ENCODE results near the gene KANSL1L. TPM values are rescaled to one million over a fixed set of nuclear protein-coding genes. Genes with fewer than 3 reads are reported as not detected.

KANSL1L gene
- total RNA-seq, 2 donors from 2014 or later: 3.4 to 5.6 TPM

DNA sequence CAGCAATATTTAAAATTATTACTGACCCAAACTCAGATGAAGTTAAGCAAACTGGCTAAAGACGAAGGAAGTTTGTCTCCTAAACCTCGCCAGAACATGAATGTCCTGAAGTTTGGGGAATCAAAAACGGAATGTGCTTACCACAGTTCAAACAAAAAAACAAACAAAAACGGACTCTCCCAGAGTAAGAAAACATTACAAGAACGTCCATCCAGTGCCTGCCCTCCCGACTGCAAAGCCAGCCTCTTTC lies 1.1 kb downstream of the KANSL1L start:
- no peaks in the 10 kb centered on the region for H3K9me3 ChIP-seq (ENCODE audit: control insufficient read depth, low read length, poor library complexity, severe bottlenecking)
- Mint-ChIP-seq H3K27me3 (no peaks in the 10 kb centered on the region), H3K4me1 (peaks cover 18% of the 10 kb centered on the region), H3K27ac (peak overlapping the region; percentile 96), H3K4me3 (peak overlapping the region; percentile 97), H3K36me3 (ENCODE audit: low read depth) (no peaks in the 10 kb centered on the region)
- DNase-seq (no peak), ATAC-seq (no peak)

DNA sequence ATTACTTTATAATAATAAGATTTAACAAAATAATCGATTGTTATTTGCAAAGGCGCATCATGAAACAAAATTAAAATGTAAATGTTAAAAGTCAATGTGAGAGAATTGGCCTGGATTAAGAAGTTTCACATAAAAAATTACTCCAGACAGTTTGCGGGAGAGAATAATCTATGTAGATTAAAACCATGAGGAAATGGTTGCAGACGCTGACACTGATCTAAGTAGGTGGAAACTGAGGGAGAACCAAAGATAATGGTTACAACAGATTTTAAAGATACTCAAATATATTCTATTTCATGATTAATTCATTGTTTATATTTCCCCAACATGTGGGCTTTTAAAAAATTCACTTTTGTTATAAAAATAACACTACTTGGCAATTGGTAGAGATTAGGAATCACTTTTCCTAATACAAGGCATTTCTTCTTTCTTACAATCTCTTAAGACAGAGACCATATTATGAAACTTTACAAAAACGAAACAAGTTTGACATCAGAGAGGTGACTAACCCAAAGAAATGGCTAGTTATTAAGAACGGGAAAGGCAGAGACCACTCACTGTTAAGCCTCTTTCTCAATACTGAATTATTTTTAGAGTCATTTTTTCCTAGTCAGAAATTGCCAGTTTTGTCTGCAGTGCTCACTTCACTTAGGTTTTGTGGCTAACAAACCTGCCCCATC lies 1.6 kb downstream of the KANSL1L start:
- H3K27ac Mint-ChIP-seq: peak overlapping the region; percentile 96
- peaks cover 18% of the 10 kb centered on the region for H3K4me1 Mint-ChIP-seq
- ATAC-seq (no peak), DNase-seq (no peak)
- H3K27me3 Mint-ChIP-seq: no peaks in the 10 kb centered on the region
- H3K4me3 Mint-ChIP-seq: peak overlapping the region; percentile 97
- H3K9me3 ChIP-seq (ENCODE audit: control insufficient read depth, low read length, poor library complexity, severe bottlenecking): no peaks in the 10 kb centered on the region
- no peaks in the 10 kb centered on the region for H3K36me3 Mint-ChIP-seq (ENCODE audit: low read depth)

DNA sequence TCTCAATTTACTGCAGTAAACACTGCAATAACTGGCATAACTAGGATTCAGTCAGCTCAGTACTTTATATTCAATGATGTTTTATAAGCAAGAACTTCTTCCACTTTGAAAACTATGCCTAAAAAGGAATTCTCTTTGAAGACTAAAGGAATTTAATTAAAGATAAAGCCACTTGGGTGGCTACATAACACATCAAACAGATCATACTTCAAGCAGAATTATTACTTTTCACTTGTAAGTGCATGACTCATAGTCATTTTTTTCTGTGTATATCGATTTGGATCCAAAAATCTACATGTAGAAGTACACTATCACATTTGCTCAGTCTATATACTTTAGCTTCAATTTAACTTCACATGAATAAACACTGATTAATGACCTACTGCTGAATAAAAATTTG lies 4.0 kb downstream of the KANSL1L start:
- no peak for DNase-seq
- H3K27me3 Mint-ChIP-seq: no peaks in the 10 kb centered on the region
- ATAC-seq: no peak
- H3K4me1 Mint-ChIP-seq: peaks cover 26% of the 10 kb centered on the region
- no peaks in the 10 kb centered on the region for H3K9me3 ChIP-seq (ENCODE audit: control insufficient read depth, low read length, poor library complexity, severe bottlenecking)
- peaks cover 7% of the 10 kb centered on the region for H3K36me3 Mint-ChIP-seq (ENCODE audit: low read depth)
- no peak overlapping the region for H3K27ac Mint-ChIP-seq
- no peak overlapping the region for H3K4me3 Mint-ChIP-seq

DNA sequence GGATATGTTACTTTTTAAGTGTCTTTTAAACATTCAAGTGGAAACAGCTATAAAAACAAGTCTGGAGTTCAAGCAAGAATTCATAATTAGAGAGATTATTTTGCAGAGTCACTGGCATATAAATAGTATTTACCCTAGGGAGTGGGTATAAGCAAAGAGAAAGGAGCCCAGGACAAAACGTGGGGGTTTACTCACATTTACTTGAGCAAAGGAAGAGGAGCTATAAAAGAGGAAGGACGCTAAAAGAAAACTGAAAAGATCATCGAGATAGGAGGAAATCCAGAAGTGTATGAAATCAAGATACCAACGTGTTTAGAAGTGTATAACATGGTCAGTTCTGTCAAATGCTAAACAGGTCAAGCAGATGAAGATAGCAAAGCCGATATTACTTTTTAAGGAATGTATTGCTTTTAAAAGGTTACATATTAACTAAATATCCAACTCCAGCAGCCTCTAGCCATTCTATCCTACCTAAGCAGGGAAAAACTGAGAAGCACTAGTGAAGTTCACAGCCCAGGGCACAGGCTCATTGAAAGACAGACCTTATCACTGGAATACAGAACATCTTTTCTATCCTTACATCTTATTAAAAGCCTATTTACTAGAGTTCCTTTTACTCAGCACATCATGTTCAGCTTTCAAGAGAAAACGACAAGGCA lies 8.6 kb downstream of the KANSL1L start:
- Mint-ChIP-seq H3K36me3 (ENCODE audit: low read depth) (peaks cover 7% of the 10 kb centered on the region), H3K4me3 (no peak overlapping the region), H3K4me1 (peaks cover 12% of the 10 kb centered on the region), H3K27ac (no peak overlapping the region), H3K27me3 (no peaks in the 10 kb centered on the region)
- no peaks in the 10 kb centered on the region for H3K9me3 ChIP-seq (ENCODE audit: control insufficient read depth, low read length, poor library complexity, severe bottlenecking)
- no peak for DNase-seq
- ATAC-seq: no peak

DNA sequence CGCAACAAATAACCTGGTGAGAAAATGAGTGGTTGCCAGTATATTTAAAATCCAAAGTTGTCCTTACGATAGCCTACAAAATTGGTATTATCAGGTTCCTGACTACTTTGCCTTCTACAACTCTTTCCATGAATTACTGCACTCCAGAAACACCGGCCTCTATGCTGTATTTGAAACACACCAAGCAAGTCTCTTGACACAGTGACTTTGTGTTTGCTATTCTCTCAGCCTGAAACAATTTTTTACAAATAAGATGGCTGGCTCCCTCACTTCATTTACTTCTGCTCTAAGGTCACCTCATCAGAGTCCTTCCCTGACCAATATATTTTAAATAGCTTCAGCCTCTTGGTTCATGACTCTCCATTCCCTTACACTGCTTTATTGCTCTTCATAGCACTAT lies 12.2 kb downstream of the KANSL1L start:
- H3K9me3 ChIP-seq (ENCODE audit: control insufficient read depth, low read length, poor library complexity, severe bottlenecking): no peaks in the 10 kb centered on the region
- Mint-ChIP-seq H3K4me3 (no peak overlapping the region), H3K27me3 (no peaks in the 10 kb centered on the region)

DNA sequence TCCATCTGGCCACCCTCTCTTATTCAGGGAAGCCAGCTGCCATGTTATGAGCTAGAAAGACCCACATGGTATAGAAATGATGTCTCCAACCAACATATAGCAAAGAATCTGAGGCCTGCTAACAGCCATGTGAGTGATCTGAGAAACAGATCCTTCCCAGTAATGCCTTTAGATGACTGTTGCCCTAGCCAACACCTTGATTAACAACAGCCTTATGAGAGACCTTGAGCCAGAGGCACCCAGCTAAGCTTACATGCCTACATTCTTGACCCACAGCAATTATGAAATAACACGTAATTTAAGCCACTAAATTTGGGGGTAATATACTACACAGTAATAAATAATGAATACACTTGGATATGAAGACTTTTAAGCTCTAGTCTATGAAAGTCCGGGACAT lies 13.0 kb downstream of the KANSL1L start:
- Mint-ChIP-seq H3K36me3 (ENCODE audit: low read depth) (peaks cover 9% of the 10 kb centered on the region), H3K4me1 (peaks cover 10% of the 10 kb centered on the region), H3K4me3 (no peak overlapping the region), H3K27me3 (no peaks in the 10 kb centered on the region), H3K27ac (no peak overlapping the region)
- no peaks in the 10 kb centered on the region for H3K9me3 ChIP-seq (ENCODE audit: control insufficient read depth, low read length, poor library complexity, severe bottlenecking)
- DNase-seq: no peak
- no peak for ATAC-seq

More for the DNA sequence above, 12.2 kb downstream of the KANSL1L start:
- peaks cover 9% of the 10 kb centered on the region for H3K36me3 Mint-ChIP-seq (ENCODE audit: low read depth)
- H3K4me1 Mint-ChIP-seq: peaks cover 12% of the 10 kb centered on the region
- DNase-seq (no peak), ATAC-seq (no peak)
- H3K27ac Mint-ChIP-seq: no peak overlapping the region

DNA sequence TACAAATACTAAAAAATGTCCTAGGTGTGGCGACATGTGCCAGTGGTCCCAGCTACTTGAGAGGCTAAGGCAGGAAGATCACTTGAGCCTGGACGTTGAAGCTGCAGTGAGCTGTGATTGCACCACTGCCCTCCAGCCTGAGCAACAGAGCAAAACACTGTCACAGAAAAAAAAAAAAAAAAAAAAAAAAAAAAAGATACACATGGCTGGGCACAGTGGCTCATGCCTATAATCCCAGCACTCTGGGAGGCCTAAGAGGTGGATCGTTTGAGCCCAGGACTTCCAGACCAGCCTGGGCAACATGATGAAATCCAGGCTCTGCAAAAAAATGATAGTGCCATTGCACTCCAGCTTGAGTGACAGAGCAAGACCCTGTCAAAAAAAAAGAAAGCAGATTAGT lies 13.7 kb downstream of the KANSL1L start:
- Mint-ChIP-seq H3K4me3 (no peak overlapping the region), H3K27me3 (no peaks in the 10 kb centered on the region), H3K4me1 (peaks cover 5% of the 10 kb centered on the region), H3K36me3 (ENCODE audit: low read depth) (peaks cover 4% of the 10 kb centered on the region), H3K27ac (no peak overlapping the region)
- no peaks in the 10 kb centered on the region for H3K9me3 ChIP-seq (ENCODE audit: control insufficient read depth, low read length, poor library complexity, severe bottlenecking)
- no peak for ATAC-seq
- no peak for DNase-seq

DNA sequence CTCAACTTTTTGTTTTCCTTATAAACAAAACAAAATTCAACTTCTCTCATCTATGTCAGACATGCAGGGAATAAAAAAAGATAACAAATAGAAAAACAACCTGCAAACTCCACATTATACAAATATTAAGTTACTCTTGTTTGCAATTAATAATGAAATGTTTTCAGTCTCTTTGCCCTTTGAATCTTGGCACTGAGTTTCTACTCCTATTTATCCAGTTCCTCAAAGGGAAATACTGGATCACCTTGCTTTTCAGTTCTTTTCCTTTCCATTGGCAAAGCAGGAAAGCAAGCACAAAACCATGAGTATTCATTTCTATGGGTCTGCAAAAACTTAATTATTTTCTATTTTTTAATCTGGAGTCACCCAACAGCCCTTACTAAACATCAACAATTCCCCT lies 23.6 kb downstream of the KANSL1L start:
- no peak overlapping the region for H3K4me3 Mint-ChIP-seq
- DNase-seq (no peak), ATAC-seq (no peak)
- H3K27ac Mint-ChIP-seq: no peak overlapping the region
- peaks cover 4% of the 10 kb centered on the region for H3K36me3 Mint-ChIP-seq (ENCODE audit: low read depth)
- no peaks in the 10 kb centered on the region for H3K4me1 Mint-ChIP-seq
- H3K27me3 Mint-ChIP-seq: no peaks in the 10 kb centered on the region
- no peaks in the 10 kb centered on the region for H3K9me3 ChIP-seq (ENCODE audit: control insufficient read depth, low read length, poor library complexity, severe bottlenecking)

DNA sequence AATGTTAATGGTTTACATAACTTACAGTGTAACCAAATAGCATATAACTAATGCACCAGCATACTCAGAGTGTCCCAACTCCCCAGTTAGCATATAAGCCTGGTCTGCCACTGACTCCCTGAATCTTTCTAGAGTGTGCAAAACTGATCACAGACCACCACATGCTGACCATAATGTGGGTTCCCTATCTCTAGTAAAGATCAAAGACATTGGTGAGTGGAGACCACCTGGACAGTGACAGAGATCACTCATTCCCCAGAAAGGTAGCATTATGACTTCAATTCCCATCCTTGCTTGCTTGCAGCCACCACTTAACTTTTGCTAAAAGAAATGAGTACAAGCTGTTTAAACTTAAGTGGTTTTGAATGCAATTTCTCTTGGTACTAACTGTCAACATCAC lies 39.0 kb downstream of the KANSL1L start:
- Mint-ChIP-seq H3K4me1 (peaks cover 9% of the 10 kb centered on the region), H3K36me3 (ENCODE audit: low read depth) (peaks cover 2% of the 10 kb centered on the region), H3K27ac (no peak overlapping the region), H3K4me3 (no peak overlapping the region), H3K27me3 (no peaks in the 10 kb centered on the region)
- peaks cover 2% of the 10 kb centered on the region for H3K9me3 ChIP-seq (ENCODE audit: control insufficient read depth, low read length, poor library complexity, severe bottlenecking)
- no peak for DNase-seq
- no peak for ATAC-seq

DNA sequence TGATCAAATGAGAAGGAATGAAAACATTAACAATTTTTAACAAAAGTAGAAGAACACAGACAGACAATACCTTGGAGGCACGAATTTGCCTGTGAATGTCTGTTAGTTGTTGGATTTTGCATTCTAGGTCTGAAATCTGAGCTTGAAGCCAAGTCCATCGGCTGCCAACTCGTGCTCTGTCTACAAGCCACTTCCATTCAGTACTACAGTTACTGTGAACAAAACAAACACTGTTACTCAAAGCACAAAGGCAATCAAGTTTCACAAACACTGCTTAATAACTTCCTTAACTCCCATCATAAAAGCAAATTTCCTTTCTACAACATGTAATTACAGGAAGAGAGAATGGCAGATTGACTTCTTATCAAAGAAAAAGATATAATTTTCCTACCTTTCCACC lies 42.2 kb downstream of the KANSL1L start:
- H3K4me3 Mint-ChIP-seq: no peak overlapping the region
- H3K36me3 Mint-ChIP-seq (ENCODE audit: low read depth): peaks cover 4% of the 10 kb centered on the region
- no peak overlapping the region for H3K27ac Mint-ChIP-seq
- ATAC-seq (no peak), DNase-seq (no peak)
- H3K9me3 ChIP-seq (ENCODE audit: control insufficient read depth, low read length, poor library complexity, severe bottlenecking): peaks cover 2% of the 10 kb centered on the region
- no peaks in the 10 kb centered on the region for H3K27me3 Mint-ChIP-seq
- peaks cover 4% of the 10 kb centered on the region for H3K4me1 Mint-ChIP-seq

DNA sequence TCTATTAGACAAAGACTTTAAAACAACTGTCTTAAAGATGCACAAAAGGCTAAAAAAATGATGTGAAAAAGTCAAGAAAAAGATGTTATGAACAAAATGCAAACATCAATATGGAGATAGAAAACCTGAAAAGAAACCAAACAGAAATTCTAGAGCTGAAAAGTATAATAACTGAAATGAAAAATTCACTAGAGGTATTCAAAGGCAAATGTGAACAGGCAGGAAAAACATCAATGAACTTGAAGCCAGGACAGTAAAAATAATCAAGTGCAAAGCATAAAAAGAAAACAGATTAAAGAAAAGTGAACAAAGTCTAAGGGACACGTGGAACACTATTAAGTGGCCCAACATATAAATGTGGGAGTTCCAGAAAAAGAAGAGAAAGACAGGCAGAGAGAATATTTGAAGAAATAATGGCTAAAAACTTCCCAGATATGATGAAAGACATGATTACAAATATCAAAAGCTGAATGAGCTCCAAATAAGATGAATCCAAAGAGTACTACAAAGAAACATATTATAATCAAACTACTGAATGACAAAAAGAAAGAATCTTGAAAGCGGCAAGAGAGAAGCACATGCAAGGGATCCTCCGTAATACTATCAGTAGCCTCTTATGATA lies 57.5 kb downstream of the KANSL1L start:
- Mint-ChIP-seq H3K27me3 (no peaks in the 10 kb centered on the region), H3K4me1 (peaks cover 1% of the 10 kb centered on the region), H3K27ac (no peak overlapping the region), H3K36me3 (ENCODE audit: low read depth) (peaks cover 2% of the 10 kb centered on the region), H3K4me3 (no peak overlapping the region)
- DNase-seq: no peak
- H3K9me3 ChIP-seq (ENCODE audit: control insufficient read depth, low read length, poor library complexity, severe bottlenecking): no peaks in the 10 kb centered on the region
- no peak for ATAC-seq

DNA sequence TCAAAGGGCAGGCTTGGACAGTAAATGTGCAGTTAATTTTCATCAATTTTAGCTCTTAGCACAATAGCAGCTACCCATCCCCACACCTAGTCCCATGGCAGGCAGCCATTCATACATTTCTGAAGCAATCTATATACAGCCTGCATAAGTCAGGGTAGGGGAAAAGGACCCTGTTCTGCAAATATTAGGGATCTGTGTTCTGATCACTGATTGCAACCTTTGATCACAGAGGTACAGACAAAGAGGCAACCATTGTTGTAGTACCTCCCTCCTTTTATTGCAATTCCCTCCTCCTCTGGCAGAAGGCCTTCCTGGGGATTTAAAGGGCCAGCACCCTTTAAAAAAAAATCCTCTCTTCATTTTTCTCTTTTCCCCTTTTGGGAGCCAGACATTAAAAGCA lies 58.3 kb downstream of the KANSL1L start:
- H3K9me3 ChIP-seq (ENCODE audit: control insufficient read depth, low read length, poor library complexity, severe bottlenecking): no peaks in the 10 kb centered on the region
- DNase-seq (no peak), ATAC-seq (no peak)
- Mint-ChIP-seq H3K36me3 (ENCODE audit: low read depth) (peaks cover 3% of the 10 kb centered on the region), H3K4me3 (no peak overlapping the region), H3K27me3 (no peaks in the 10 kb centered on the region), H3K4me1 (peaks cover 2% of the 10 kb centered on the region), H3K27ac (no peak overlapping the region)

DNA sequence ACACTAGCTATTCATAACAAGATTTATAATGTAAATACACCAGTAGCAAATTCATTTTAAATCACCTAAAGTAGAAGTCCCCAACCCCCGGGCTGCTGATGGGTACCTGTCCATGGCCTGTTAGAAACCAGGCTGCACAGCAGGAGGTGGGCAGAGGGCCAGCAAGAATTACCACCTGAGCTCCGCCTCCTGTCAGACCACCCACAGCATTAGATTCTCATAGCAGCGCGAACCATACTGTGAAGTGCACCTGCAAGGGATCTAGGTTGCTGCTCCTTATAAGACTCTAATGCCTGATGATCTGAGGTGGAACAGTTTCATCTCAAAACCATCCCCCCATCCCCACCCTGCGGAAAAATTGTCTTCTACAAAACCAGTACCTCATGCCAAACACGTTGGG lies 71.3 kb downstream of the KANSL1L start:
- no peaks in the 10 kb centered on the region for H3K4me1 Mint-ChIP-seq
- H3K9me3 ChIP-seq (ENCODE audit: control insufficient read depth, low read length, poor library complexity, severe bottlenecking): no peaks in the 10 kb centered on the region
- H3K4me3 Mint-ChIP-seq: no peak overlapping the region
- DNase-seq: no peak
- peaks cover 3% of the 10 kb centered on the region for H3K36me3 Mint-ChIP-seq (ENCODE audit: low read depth)
- H3K27me3 Mint-ChIP-seq: no peaks in the 10 kb centered on the region
- no peak for ATAC-seq
- no peak overlapping the region for H3K27ac Mint-ChIP-seq

DNA sequence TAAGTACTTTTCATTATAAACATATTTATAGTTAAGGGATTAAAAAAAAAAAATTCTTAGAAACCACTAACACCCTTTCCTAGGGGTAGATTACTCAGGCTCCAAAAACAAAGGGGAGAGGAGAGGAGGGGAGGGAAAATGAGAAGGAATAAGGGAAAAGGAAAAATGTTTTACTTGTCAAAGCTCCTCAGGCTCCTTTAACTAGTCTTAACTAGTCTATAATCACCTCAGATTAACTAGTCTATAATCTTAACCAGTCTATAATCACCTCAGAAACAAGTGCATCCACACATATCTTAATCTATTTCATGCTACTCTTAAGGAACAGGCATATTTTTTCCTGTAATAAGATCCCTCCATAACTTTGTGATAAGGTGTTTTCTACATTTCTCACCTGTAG lies 76.4 kb downstream of the KANSL1L start:
- H3K4me1 Mint-ChIP-seq: no peaks in the 10 kb centered on the region
- no peaks in the 10 kb centered on the region for H3K27me3 Mint-ChIP-seq
- H3K36me3 Mint-ChIP-seq (ENCODE audit: low read depth): no peaks in the 10 kb centered on the region
- DNase-seq: no peak
- H3K27ac Mint-ChIP-seq: no peak overlapping the region
- ATAC-seq: no peak
- H3K9me3 ChIP-seq (ENCODE audit: control insufficient read depth, low read length, poor library complexity, severe bottlenecking): no peaks in the 10 kb centered on the region
- H3K4me3 Mint-ChIP-seq: no peak overlapping the region

All from T-helper 17 cell (primary cell).